Measurements from ENCODE around the gene ZG16.
"Not testable (repeated sequence)": the region's sequence is repeated elsewhere in the genome, so short reads cannot be mapped to it uniquely, and the experiment has no call there.

ZG16 gene

DNA sequence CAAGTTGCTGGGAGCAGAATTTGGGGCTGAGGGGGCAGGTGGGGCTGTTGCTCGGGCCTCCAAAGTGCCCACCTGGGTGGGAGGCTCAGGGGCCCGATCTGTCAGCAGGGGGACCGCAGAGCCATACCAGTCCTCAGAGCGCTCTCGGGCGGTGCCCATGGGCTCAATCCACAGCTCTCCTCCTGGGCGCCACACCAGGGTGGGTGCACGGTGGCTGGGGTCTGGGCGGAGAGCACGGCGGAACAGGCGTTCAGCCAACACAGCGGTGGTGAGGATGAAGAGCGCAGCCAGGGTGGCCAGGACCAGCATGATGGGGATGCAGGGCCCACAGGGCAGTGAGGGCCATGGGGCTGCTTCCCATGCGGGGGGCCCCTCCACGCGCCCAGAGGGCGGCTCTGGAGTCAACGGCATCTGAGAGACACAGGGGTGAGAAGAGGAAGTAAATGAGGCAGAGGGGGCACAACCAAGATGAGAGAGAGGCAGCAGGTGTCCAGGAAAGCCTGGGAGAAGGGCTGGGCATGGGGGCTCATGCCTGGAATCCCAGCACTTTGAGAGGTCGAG lies 33.4 kb upstream of the ZG16 start:
- H3K27ac Mint-ChIP-seq = peak overlapping the region; percentile 92 to 100
- H3K9me3 Mint-ChIP-seq = peaks cover 0 to 4% of the 10 kb centered on the region in 2 donors
- DNase-seq = peak; percentile 23 to 39
- peaks cover 73% of the 10 kb centered on the region for H3K4me1 Mint-ChIP-seq
- peak overlapping the region; percentile 97 to 98 for H3K4me3 Mint-ChIP-seq
- H3K27me3 Mint-ChIP-seq = no peaks in the 10 kb centered on the region
- peak; percentile 2 for ATAC-seq

DNA sequence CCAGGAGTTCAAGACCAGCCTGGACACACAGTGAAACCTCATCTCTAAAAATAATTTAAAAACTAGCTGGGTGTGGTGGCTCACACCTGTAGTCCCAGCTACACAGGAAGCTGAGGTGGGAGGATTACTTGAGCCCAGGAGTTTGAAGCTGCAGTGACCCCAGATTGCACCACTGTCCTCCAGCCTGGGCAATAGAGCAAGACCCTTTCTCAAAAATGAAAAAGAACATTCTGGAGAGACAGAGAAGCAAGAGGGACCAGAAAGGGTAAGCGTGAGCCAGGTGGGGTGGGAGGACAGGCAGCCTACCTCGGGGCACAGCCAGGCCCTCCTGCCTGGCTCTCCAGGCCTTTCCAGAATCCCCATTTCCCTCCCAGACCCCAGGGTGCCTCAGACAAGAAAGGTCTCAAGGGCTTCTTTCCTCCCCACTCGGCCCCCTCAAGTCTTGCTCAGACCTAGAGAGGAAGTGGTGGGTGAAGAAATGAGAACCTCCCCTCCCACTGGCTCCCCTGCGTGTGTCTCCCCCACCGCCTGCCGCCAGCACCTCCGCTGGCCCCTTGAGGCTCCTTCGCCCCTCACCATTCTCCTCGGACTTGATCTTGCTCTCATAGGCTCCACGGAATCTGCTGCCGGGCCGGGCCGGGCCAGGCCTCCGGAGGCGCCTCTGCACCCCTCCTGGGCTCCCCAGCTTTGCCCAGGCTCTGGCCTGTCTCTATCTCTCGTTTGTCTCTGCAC lies 32.8 kb upstream of the ZG16 start:
- peak; percentile 54 to 78 for DNase-seq
- peak overlapping the region; percentile 92 to 100 for H3K27ac Mint-ChIP-seq
- no peaks in the 10 kb centered on the region for H3K27me3 Mint-ChIP-seq
- H3K9me3 Mint-ChIP-seq = no peaks in the 10 kb centered on the region
- H3K4me1 Mint-ChIP-seq = peaks cover 67% of the 10 kb centered on the region
- peak overlapping the region; percentile 97 to 98 for H3K4me3 Mint-ChIP-seq
- peak; percentile 80 for ATAC-seq

DNA sequence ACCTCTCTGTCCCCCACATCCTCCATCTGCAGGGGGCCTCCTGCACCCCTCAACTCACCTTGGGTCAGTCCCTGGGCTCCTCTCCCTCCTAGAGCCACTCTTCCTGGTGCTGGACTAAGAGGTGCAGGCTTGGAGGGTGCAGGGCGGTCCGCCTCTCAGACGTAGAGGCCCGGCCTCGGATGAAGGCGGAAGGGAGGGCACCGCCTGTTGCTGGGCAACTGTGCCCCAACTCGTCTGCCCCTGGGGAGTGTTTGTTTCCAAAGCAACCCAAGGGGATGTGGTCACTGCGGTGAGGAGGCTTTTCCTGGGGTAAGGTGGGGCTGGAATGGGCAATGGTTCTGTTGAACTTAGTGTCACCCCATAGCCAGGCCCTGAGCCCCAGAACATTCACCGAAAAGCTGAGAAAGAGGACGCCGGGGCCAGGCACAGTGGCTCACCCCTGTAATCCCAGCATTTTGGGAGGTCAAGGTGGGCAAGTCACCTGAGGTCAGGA lies 32.2 kb upstream of the ZG16 start, which contains the start of gene C16orf54:
C16orf54 (minus strand) TSS at position 138 of the 493 bp plus-strand sequence. CDS start 1,039 bp downstream, outside the sequence.
- Mint-ChIP-seq H3K4me3 (peak within 1 kb of the TSS; percentile 97 to 98), H3K4me1 (peaks cover 61% of the 10 kb centered on the region), H3K27me3 (no peaks in the 10 kb centered on the region), H3K9me3 (no peaks in the 10 kb centered on the region), H3K27ac (peak within 1 kb of the TSS; percentile 92 to 100)
- ATAC-seq = peak; percentile 92
- peak; percentile 77 to 94 for DNase-seq

DNA sequence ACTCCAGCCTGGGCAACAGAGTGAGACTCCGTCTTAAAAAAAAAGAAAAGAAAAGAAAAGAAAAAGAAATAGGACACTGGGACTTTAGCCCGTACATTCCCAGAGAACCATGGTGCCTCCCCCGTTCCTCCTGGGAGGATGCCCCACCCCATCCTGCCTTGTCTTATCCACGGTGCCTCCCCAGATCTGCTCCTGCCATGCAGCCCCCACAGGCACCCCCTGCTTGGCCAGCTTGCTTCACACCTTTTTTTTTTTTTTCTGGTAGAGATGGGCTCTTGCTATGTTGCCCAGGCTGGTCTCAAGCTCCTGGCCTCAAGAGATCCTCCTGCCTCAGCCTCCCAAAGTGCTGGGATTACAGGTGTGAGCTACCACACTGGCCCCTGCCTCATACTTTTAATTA lies 31.5 kb upstream of the ZG16 start:
- peaks cover 54% of the 10 kb centered on the region for H3K4me1 Mint-ChIP-seq
- DNase-seq = peak in 1 of 2 donors; percentile 23
- H3K4me3 Mint-ChIP-seq = peak overlapping the region; percentile 97 to 98
- H3K27ac Mint-ChIP-seq = peak overlapping the region; percentile 92 to 100
- H3K27me3 Mint-ChIP-seq, ATAC-seq, H3K9me3 Mint-ChIP-seq: not testable (repeated sequence)

DNA sequence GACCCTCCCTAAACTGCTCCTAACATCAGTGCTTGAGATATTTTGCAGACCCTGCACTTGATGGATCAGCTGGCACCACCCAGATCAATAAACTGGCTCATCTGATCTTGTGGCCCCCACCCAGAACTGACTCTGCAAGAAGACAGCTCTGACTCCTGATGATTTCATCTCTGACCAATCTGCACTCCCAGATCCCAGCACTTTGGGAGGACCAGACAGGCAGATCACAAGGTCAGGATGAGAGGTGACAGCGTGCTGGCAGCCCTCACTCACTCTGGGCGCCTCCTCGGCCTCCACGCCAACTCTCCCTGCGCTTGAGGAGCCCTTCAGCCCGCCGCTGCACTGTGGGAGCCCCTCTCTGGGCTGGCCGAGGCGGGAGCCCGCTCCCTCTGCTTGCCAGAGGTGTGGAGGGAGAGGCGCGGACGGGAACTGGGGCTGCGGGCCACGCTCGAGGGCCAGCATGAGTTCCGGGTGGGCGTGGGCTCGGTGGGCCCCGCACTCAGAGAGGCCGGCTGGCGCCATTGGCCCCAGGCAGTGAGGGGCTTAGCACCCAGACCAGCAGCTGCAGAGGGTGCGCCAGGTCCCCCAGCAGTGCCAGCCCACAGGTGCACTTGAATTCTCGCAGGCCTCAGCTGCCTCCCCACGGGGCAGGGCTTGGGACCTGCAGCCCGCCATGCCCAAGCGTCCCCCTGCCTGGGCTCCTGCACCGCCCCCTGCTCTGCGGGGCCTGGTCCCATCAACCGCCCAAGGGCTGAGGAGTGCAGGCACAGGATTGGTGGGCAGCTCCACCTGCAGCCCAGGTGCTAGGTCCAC lies 29.9 kb upstream of the ZG16 start:
- Mint-ChIP-seq H3K27ac (no peak overlapping the region), H3K9me3 (no peaks in the 10 kb centered on the region), H3K4me1 (peaks cover 42% of the 10 kb centered on the region), H3K27me3 (no peaks in the 10 kb centered on the region), H3K4me3 (no peak overlapping the region)
- no peak for DNase-seq
- no peak for ATAC-seq

DNA sequence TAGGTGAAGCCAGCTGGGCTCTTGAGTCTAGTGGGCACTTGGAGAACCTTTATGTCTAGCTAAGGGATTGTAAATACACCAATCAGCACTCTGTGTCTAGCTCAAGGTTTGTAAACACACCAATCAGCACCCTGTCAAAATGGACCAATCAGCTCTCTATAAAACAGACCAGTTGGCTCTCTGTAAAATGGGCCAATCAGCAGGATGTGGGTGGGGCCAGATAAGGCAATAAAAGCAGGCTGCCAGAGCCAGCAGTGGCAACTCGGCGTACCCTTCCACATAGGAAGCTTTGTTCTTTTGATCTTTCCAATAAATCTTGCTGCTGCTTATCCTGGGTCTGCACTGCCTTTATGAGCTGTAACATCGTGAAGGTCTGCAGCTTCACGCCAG lies 29.3 kb upstream of the ZG16 start:
- not testable (repeated sequence) for ATAC-seq, H3K4me3 Mint-ChIP-seq, H3K27ac Mint-ChIP-seq, DNase-seq, H3K27me3 Mint-ChIP-seq, H3K9me3 Mint-ChIP-seq
- peaks cover 36% of the 10 kb centered on the region for H3K4me1 Mint-ChIP-seq

DNA sequence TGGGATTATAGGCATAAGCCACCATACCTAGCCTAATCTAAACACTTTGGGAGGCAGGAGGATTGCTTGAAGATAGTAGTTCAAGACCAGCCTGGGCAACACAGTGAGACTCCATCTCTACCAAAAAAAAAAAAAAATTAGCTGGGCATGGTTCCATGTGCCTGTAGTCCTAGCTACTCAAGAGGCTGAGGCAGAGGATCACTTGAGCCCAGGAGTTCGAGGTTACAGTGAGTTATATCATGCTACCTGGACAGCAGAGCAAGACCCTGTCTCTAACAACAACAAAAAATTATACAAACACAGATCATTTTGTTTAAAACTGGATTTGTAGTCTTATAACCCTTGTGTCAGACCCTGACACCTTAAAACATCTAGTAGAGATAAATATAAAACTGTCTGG lies 24.5 kb upstream of the ZG16 start:
- Mint-ChIP-seq H3K27me3 (no peaks in the 10 kb centered on the region), H3K4me1 (peaks cover 34% of the 10 kb centered on the region), H3K4me3 (no peak overlapping the region), H3K9me3 (no peaks in the 10 kb centered on the region), H3K27ac (no peak overlapping the region)
- no peak for DNase-seq
- no peak for ATAC-seq

DNA sequence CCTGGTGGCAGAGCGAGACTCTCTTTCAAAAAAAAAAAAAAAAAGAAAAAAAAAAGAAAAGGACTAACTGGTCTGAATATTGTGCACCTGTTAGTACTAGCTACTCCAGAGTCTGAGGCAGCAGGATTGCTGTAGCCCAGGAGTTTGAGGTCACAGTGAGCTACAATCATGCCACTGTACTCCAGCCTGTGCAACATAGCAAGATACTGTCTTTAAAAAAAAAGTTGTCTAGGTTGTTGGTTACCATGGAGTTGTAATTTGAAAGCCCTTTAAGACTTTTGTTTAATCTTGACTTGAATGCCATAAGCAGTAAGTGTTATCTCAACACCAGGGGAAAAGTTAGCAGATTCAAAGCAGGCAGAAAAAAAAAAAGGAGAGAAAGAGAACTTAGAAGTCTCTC lies 21.4 kb upstream of the ZG16 start:
- H3K27ac Mint-ChIP-seq = no peak overlapping the region
- H3K4me3 Mint-ChIP-seq = no peak overlapping the region
- peaks cover 47% of the 10 kb centered on the region for H3K4me1 Mint-ChIP-seq
- no peaks in the 10 kb centered on the region for H3K9me3 Mint-ChIP-seq
- H3K27me3 Mint-ChIP-seq = no peaks in the 10 kb centered on the region
- no peak for ATAC-seq
- DNase-seq = no peak

DNA sequence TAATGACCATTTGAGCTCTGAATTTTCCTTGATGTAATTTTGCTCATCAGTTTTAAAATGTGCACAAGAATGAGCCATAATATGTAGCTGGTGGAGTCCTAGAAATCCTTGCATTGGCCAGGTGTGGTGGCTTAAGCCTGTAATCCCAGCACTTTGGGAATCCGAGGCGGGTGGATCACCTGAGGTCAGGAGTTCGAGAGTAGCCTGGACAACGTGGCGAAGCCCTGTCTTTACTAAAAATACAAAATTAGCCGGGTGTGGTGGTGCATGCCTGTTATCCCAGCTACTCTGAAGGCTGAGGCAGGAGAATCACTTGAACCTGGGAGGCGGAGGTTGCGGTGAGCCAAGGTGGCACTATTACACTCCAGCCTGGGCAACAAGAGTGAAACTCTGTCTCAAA lies 21.0 kb upstream of the ZG16 start:
- H3K9me3 Mint-ChIP-seq, DNase-seq, ATAC-seq, H3K4me3 Mint-ChIP-seq, H3K27ac Mint-ChIP-seq, H3K27me3 Mint-ChIP-seq: not testable (repeated sequence)
- H3K4me1 Mint-ChIP-seq = peaks cover 47% of the 10 kb centered on the region

DNA sequence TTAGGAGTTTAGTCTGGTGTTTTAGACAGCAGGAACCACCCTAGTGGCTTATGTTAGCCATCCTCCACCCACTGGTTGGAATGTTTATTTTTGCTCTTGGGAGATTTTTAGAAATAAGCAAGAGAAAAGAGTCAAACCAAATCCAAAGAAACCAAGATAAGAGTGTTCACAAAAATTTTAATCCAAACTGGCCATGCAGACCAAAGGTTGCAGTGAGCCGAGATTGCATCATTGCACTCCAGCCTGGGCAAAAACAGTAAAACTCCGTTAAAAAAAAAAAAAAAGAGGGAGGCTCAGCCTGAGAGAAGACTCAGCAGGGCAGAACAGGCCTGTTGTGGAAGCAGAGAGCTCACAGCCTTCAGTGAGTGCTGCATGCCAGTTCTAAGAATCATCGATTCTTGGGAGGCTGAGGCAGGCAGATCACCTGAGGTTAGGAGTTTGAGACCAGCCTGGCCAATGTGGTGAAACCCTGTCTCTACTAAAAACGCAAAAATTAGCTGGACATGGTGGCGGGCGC lies 20.0 kb upstream of the ZG16 start:
- peaks cover 47% of the 10 kb centered on the region for H3K4me1 Mint-ChIP-seq
- H3K27ac Mint-ChIP-seq = peak overlapping the region in 1 of 2 donors; percentile 28
- DNase-seq = no peak
- no peak for ATAC-seq
- H3K4me3 Mint-ChIP-seq = no peak overlapping the region
- no peaks in the 10 kb centered on the region for H3K9me3 Mint-ChIP-seq
- no peaks in the 10 kb centered on the region for H3K27me3 Mint-ChIP-seq

DNA sequence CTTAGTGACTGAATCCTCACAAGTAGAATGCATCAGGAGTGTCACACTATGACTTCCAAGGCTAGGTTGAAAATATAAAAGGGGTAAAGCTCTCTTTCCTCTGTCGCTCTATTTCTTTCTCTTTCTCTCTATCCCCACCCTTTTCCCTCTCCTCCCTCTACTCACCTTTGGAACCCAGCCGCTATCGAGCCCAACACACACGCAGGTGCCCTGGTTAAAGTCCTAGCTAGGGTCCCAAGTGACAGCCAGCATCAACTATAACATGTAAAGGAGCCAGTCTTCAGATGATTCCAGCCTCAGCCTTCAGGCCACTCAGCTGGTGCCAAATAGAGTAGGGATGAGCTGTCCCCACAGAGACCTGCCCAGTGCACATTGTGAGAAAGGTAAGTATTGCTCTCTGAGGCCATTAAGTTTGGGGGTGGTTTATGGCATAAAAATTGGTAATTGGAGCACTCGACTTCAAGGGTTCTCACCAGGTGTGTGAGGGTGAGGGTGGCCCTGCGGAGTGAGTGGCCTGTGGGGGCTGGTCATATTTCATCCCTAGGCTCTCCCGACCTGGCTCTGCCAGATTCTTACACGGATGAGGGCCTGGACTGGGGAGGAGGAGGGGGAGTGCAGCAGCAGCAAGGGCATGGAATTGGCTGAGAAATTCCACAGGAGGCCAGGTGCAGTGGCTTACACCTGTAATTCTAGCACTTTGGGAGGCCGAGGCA lies 17.3 kb upstream of the ZG16 start:
- ATAC-seq = no peak
- H3K4me1 Mint-ChIP-seq = peaks cover 35% of the 10 kb centered on the region
- DNase-seq = no peak
- H3K4me3 Mint-ChIP-seq = no peak overlapping the region
- no peaks in the 10 kb centered on the region for H3K27me3 Mint-ChIP-seq
- no peaks in the 10 kb centered on the region for H3K9me3 Mint-ChIP-seq
- peak overlapping the region in 1 of 2 donors; percentile 85 for H3K27ac Mint-ChIP-seq

DNA sequence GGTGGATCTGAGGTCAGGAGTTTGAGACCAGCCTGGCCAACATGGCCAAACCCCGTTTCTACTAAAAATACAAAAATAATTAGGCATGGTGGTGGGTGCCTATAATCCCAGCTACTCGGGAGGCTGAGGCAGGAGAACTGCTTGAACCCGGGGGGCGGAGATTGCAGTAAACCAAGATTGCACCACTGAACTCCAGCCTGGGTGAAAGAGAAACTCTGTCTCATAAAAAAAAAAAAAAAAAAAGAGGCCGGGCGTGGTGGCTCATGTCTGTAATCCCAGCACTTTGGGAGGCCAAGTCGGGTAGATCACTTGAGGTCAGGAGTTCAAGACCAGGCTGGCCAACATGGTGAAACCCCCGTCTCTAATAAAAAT lies 16.8 kb upstream of the ZG16 start:
- ATAC-seq, DNase-seq, H3K27ac Mint-ChIP-seq, H3K4me3 Mint-ChIP-seq, H3K9me3 Mint-ChIP-seq, H3K27me3 Mint-ChIP-seq: not testable (repeated sequence)
- H3K4me1 Mint-ChIP-seq = peaks cover 30% of the 10 kb centered on the region

DNA sequence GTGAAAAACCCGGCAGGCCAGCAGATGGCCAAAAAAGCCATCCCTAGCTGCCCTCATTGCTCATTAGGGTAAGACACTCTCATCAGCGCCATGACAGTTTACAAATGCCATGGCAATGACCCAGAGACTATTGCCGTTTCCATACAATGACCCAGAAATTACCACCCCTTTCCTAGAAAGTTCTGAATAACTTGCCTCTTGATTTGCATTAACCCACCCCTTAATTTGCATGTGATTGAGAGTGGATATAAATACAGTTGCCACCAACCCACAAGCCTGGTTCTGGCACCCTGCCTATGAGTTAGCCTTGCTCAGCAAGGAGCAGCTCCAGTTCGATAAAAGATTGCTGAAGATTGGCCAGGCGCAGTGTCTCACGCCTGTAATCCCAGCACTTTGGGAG lies 16.2 kb upstream of the ZG16 start:
- ATAC-seq = no peak
- H3K27me3 Mint-ChIP-seq = no peaks in the 10 kb centered on the region
- no peaks in the 10 kb centered on the region for H3K9me3 Mint-ChIP-seq
- peaks cover 24% of the 10 kb centered on the region for H3K4me1 Mint-ChIP-seq
- H3K27ac Mint-ChIP-seq = no peak overlapping the region
- no peak overlapping the region for H3K4me3 Mint-ChIP-seq
- DNase-seq = no peak

DNA sequence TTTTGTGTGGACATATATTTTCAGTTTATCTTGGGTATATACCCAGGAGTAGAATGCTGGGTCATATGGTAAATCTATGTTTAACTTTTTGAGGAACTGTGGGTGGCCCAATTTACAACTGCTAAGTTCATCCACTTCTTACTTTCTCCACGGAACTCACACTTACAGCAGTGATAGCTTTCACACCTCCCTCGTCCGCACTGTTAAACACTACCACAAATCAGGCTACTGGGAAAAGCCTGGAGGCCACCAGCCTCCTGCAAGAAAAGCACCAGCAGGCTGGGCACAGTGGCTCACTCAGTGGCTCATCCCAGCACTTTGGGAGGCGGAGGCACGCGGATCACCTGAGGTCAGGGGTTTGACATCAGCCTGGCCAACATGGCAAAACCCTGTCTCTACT lies 14.7 kb upstream of the ZG16 start:
- Mint-ChIP-seq H3K27ac (peak overlapping the region in 1 of 2 donors; percentile 76), H3K9me3 (no peaks in the 10 kb centered on the region), H3K4me3 (no peak overlapping the region), H3K27me3 (no peaks in the 10 kb centered on the region), H3K4me1 (peaks cover 13% of the 10 kb centered on the region)
- DNase-seq = no peak
- no peak for ATAC-seq
